HG02623 (cell line): ENCODE results near the gene FAM111A.

ENCODE experiments used
- ATAC-seq: cut with Tn5 transposase; IDR thresholded peaks from one replicate; pipeline ENCODE4 v1.9.1; 2021; ENCODE audit warnings: moderate library complexity; ENCODE audit not compliant: unreplicated experiment

Gene FAM111A

DNA sequence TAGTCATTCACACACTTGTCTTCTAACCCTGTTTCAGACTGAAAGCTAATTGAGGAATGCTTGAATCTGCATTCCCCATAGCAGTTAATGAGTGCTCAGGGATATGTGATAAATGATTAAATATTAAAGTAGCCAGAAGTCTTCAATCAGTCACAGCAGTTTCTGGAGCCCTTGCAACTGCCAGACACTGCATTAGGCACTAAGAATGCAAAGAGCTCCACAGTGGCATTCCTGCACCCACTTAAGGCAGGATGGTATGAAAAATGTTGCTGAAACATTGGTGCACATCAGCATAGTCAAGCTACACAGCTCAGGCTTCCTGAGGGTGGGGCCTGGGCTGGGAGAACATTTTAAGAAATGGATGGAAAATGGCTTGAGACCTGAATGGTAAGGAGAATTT, 35.7 kb downstream of the FAM111A start:
- ATAC-seq = no peak

DNA sequence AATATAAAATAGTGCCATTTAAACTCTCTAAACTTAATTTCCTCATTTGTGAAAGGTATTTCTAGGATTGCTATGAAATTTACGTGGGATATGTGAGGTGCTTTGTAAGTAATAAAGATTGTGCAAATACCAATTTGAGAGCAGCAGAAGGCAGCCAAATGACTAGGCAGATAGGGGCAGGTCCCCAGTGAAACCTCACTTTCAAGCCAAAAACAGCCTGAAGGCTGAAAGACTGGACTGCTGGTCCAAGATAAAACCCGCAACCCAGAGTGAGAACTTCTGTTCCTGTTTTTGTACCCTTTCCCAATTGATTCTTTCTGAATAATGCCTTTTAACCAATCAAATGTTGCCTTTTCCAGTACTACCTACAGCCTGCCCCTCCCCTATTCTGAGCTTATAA, 36.5 kb downstream of the FAM111A start:
- ATAC-seq = no peak

DNA sequence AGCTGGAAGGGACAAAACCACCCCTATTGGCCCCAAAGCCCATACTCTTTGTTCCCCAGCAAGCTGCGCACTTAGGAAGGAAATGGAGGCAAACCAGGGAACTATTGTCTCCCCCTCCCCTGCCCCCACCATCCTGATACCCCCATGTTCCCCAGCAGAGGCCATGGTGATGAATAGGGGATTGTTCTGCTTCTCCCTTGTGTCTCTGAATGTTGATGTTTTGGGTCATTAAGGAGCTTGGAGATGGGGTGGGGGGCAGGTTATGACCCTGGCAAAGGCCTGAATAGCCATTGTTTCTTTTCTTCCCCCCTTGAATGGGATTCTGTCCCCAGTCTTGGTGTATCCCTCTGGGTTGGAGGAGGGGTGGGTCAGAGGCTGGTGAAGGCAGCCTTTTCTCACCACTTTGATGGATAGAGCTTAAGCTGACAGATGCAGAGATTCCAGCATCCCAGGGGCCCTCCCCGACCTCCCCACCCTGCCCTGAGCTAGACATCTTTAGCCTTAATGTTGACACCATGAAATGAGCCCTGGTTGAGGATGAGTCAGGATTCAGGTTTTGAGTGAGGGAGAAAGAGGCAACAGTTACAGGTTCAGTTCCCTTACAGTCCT, 37.6 kb downstream of the FAM111A start:
- ATAC-seq = no peak

DNA sequence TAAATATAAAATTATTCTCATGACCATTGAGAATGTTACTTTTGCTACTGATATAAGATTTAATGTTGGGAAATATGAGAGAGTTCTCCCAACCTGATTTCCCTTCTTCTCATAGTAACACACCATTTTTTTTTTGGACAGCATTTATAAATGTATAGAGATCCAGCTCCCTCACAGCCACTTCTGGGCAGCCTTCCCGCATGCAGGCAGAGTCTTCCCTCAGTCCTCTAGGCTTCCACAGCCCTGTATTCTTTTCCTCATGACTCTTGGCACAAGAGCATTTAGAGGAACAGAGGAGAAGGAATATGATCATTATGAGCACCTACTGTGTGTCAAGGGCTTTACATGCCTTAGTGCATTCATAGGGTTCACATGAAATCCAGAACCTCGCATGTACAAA, 38.3 kb downstream of the FAM111A start:
- no peak for ATAC-seq

DNA sequence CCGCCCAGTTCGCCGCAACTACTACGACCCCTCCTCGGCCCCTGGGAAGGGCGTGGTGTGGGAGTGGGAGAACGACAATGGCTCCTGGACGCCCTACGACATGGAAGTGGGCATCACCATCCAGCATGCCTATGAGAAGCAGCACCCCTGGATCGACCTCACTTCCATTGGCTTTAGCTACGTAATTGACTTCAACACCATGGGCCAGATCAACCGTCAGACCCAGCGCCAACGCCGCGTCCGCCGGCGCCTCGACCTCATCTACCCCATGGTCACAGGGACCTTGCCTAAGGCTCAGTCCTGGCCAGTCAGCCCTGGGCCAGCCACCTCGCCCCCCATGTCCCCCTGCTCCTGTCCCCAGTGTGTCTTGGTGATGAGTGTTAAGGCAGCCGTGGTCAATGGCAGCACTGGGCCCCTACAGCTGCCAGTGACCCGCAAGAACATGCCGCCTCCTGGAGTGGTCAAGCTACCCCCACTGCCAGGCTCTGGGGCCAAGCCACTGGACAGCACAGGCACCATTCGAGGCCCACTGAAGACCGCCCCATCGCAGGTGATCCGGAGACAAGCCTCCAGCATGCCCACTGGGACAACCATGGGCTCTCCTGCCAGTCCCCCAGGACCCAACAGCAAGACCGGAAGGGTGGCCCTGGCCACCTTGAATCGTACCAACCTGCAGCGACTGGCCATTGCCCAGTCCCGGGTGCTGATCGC, 39.2 kb downstream of the FAM111A start:
- ATAC-seq = no peak

DNA sequence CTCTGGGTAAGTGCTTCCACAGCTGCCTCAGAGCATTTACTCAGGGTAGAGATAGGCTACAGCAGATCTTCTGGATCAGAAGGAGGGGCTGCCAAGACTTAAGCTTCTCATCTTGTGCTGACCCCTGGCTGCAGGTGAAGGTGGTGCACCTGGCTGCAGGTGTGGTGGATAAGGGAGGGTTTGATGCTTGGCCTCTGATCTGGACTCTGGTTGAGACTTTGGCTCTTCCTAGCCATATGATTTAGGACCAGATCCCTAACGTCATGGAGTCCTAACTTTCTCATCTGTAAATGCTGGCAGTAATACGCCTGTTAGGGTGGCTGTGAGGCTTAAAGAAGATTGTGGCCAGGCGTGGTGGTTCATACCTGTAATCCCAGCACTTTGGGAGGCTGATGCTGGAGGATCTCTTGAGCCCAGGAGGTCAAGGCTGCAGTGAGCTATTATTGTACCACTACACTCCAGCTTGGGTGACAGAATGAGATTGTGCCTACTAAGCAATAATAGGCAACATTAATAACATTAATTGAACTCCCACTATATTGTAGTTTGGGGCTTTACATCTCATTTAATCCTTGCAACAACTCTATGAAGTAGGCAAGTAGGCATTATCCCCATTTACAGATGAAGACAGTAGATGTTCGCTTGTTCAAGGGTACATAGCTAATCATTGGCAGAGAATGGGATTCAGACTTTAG, 39.9 kb downstream of the FAM111A start:
- no peak for ATAC-seq

DNA sequence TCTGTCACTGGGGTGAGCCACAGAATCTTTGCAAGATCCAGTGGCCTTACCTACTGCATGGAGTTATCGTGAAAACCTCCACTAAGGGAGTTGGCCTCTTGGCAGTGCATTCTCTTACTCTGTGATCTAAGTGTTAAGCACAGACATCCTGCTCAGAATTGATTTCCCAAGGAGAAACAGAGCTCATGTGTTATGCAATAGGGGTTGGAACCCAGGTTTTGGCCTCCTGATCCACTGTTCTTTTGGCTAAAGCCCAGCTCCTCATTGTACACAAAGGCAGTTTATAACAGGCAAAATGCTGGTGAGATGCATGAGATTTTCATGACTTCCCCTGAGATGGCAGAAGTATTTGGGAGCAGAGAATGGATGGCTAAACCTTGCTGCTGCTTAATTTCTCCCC, 41.1 kb downstream of the FAM111A start:
- ATAC-seq = no peak

DNA sequence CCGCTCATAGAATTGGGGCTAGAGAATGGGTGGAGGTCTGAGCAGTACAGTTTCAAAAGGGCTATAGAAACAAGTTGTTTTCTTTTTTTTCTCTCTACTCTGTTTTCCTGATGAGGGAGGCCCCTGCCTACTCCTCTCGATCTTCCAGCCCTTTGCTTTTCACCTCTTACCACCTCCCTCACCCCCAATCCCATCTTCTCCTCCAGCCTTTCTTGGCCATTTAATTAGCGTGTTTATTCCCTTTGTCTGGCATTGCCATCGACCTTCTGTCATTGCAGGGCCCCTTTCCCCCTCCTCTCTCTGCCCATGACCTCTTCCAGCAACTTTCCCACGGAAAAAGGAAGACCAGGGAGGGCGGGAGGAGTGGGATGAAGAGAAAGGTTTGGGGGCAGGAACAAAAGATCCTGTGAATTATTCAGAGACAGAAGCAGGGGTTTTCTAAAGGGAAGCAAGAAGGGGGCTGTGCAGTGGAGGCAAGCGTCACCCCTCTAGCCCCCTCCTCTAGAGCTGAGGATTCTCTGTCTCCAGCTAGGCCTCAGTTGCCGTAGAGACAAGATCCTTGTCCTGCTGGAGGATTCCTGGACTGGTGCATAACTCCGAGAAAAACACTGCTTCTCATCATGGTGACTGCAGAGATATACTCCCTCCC, 42.2 kb downstream of the FAM111A start:
- ATAC-seq = no peak

DNA sequence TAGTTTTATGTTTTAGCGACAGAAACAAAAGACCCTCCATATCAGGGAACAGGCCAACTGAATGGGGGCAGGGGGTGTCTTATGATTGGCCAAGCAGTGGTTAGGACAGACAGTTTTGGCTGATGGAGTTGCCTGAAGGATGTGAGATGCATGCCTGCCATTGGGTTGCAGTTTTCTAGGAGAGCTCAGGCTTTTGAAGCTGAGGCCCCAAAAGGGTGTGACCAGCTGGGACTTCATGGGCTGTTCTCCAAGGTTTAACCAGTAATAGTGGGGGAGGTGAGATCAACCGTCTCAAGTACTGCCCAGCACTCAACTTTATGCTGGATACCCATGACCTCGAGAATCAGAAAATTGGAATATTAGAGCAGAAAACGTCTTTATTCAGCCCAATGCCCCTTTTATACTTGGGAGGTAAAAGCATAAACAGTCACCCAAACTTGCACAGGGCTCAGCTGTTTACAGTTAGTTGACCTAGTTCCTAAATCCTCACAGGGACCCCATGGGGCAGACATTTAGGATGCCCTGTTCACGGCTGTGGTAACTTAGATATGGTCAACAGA, 42.8 kb downstream of the FAM111A start:
- no peak for ATAC-seq

DNA sequence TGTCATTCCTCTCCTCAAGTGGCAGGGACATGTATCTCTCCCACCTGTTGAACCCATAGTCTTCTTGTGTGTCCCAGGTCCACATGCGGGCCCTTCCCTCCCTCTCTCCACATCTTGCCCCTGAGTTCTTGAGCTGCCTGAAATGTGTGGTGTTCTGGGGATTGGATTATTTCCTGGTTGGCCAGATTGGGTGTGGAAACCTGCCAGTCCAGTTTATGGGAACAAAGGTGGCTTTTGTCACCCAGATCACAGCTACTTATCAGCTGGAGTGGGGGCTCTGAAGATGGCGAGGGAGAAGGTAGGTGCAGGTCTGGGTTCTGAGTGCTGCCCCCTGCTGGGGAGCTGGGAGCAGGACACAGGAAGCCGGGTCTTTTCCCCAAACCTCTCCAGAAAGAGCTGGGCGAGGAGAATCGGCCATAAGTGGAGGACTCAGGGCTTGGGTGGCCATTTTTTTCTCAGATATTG, 43.5 kb downstream of the FAM111A start:
- peak; percentile 59 for ATAC-seq

DNA sequence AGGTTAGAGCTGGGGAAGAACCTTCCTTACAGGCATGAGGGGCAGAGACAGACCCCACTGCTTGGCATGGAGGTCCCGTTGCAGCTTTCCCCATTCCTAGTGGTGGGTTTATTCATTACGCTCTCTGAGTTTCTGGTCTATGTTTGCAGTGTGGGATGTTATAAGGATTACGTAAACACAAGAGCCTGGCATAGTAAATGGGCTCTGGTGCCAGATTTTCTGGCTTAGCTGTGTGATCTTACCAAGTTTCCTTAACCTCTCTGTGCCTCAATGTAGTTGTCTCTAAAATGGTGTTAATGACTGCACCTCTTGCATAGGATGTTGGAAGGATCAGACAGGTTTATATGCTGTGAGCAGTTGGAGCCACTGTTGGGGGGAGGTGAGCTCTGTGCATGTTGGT, 44.4 kb downstream of the FAM111A start:
- no peak for ATAC-seq

DNA sequence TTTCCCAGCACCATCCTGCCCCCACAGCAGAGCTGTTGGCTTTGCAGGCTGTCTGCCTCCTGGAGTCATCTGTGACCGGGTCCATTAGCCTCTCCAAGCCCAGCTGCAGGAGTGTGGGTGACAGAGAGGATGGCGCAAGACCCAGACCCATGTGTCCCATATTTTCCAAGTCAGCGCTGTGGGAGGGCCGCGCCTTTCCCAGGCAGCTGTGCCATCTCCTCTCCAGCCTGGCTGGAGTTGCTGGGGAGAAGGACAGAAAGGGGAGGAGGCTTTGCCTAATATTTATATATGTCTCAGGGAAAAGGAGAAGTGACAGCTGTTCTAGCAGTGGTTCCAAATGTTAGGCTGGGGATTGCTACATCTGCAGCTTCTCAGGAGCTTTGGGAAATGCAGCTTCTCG, 44.9 kb downstream of the FAM111A start:
- no peak for ATAC-seq

DNA sequence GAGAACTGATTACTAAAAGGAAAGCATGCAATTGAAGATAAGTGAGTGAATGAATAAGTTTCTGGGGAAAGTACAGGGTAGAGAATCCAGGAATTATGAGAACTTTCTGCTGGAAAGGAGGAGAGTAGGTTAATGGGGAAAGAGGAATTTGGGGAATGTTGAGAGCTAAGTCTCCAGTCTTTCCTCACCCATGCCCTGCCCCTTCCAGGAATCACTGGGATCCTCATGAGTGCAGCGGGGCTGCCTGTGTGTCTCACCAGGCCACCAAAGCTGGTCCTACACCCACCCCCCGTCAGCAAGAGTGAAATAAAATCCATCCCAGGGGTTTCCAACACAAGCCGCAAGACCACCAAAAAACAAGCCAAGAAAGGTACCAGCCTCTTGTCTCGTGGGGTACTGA, 46.3 kb downstream of the FAM111A start:
- ATAC-seq = no peak

DNA sequence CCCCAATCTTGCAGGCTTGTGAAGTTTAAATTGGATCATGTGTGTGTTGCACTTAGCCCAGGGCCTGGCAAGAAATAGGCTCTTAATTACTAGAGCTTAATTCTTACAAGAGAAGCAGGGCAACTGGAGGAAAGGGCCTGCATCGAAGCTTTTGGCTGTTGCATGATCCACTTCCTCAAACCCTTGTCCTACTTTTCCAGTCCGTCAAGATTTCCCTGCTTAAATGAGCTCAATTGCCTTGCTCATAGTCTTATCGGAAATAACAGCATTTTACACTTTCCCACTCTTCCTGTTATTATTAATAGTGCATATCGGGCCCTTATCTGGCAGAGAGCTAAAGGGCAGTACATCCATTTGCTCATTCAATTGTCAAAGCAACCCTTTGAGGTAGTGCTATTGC, 47.3 kb downstream of the FAM111A start:
- no peak for ATAC-seq

DNA sequence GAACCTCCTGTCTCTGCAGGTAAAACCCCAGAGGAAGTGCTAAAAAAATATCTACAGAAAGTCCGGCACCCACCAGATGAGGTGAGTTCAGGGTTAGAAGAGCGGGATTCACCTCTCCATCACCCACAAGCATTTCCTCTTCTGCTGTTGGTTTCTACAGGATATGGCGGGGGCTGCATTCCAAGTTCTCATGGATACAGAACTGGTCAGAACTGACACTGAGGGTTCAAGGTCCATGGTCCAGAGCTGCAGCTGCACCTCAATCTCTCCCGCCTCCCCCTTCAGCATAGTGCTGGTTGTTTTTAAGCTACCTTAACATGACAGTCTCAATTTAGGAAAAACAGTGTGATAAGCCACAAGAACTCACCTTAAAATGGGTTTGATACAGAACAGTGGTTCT, 48.4 kb downstream of the FAM111A start:
- ATAC-seq = no peak

DNA sequence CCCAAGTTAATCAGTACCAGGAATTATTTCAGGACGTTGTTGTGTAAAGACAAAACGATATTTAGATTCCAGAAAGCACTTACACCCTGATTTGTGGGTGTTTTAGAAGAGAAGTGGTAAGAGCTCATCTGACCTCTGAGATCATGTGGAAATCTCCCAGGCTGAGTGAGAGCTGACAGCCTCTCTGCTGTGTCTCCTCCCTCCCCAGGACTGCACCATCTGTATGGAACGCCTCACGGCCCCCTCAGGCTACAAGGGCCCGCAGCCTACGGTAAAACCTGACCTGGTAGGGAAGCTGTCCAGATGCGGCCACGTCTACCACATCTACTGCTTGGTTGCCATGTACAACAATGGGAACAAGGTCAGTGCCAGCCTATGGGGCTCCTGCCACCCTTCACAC, 49.2 kb downstream of the FAM111A start:
- no peak for ATAC-seq

DNA sequence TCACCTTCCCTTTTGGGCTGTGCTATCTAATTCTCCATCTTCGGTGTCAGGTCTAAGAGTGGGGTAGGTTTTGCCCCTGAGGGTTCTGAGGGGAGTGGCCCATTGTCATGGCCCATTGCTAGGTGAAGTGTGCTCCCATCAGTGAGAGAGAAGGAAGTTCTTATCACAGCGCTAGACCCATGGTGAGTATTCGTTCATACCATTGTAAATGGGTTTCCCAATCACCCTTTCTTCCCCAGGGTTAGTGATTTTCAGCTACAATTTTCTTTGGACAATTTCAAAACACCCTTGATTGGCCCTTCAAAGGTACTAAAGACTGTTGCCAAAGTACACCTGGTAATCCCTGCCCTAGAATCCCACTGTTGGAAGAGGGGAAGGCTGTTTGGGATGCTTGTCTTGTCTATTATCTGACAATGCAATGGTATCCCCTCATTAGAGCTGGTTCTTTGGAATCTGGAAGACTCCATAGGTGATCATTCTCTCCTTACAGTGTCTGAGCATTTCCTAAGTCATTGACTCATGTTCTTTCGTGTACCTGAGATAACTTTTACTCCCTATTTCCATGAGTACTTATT, 49.9 kb downstream of the FAM111A start:
- no peak for ATAC-seq

DNA sequence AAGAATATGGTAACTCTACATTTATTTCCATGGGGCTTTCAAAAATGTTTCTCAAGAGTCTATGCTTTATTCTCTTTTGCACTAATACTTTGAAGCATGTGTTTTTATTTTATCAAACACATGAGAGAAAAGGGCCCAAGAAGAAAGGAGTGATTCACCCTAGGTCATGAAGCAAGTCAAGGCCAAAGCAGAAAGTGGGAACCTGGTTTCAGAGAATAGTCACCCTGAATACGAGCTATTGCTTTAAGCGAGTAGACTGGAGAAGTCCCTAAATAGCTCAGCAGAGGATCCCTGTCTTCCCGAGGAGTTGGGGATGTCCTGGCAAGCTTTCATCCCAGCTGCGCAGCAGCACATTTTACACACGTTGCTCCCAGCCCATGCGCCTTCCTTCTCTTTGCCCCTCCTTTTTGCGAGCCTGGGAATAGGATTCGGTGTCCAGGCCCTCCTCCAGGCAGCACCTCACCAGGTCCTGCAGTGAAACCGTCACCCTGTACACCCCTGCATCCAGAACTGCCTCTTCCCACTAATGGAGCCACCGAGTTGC, 51.0 kb downstream of the FAM111A start:
- no peak for ATAC-seq

DNA sequence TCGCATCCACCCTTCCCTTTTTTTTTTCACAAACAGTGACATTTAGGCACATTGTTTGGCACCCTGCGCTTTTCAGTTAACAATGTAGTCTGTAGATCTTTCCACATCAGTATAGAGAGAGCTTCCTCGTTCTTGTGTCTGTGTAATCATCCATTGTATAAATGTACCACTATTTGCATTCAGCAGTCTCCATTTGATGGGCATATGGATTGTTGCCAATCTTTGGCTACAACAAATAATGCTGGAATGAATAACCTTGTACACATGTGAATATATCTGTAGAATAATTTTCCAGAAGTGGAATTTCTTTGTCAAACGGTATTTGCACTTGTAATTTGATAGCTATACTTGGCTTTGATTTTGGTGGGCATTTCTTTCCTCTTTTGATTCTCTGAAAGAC, 52.9 kb downstream of the FAM111A start:
- ATAC-seq = no peak

DNA sequence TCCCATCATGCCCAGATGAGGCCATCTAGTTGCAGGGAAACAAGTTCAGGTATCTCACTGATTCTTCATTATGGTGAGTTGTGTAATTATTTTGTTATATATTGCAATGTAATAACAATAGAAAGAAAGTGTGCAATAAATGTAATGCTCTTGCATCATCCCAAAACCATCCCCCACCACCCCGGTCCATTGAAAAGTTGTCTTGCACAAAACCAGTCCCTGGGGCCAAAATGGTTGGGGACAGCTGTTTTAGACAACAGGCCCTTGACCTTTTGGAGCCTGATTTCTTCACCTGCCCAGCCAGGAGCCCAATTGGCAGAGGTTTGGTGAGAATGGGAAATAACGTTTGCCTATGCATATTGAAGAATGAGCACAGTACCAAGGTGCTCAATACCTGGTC, 54.1 kb downstream of the FAM111A start:
- ATAC-seq = no peak

DNA sequence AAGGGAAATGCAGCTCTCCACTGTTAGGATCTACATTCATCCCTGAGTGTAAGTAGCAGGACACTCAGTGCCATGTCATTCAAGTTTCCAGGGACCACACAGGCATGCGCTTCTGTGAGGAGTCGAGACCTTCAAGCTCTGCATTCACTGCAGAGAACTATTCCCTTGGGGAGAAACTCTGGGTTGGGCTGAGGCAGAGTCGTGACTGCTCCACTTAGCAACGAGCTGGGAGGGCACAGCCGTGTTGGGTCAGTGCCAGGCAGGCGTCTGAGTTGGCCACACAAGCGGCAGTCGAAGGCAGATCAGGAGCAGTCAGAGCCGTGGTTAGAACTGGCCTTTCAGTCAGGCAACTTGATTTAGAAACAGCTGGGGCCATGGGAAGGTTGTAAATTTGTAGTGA, 55.3 kb downstream of the FAM111A start:
- ATAC-seq = no peak
